GM12878 (cell line): ENCODE results near the gene AP1B1. TPM values are rescaled to one million over a fixed set of nuclear protein-coding genes. Genes with fewer than 3 reads are reported as not detected.

Experiments used
- ATAC-seq: fragments of 200-7000 bp; cut with Tn5 transposase; 3 replicates; pipeline ENCODE4 v1.9.1; 2020; ENCODE audit warnings: mild to moderate bottlenecking, moderate library complexity
- BruUV-seq: library from RNA; stranded (reverse); fragments of 400-500 nt; replicated peaks from 2 replicates; lab custom pipeline; 2021; lab: Mats Ljungman, UMichigan
- CTCF ChIA-PET: fragments of 300-600 bp; sonication (Branson Sonifier 250); formaldehyde crosslinking; extraction: SDS; loops from one replicate; lab custom pipeline; 2021; ENCODE audit warnings: inconsistent platforms; lab: Yijun Ruan, JAX
- POLR2A ChIA-PET: fragments of 350-600 bp; formaldehyde crosslinking; extraction: SDS; loops from one replicate; lab custom pipeline; 2021; ENCODE audit warnings: inconsistent platforms; lab: Charles Lee
- RAD21 ChIA-PET: fragments of 300-600 bp; sonication (Branson Sonifier 250); formaldehyde crosslinking; loops from one replicate; lab custom pipeline; 2023; ENCODE audit warnings: antibody characterized with exemption; ENCODE audit not compliant: unreplicated experiment; lab: Charles Lee
- SMC1A ChIA-PET: fragments of 300-600 bp; sonication (Branson Sonifier 250); formaldehyde crosslinking; loops from one replicate; lab custom pipeline; 2023; ENCODE audit not compliant: unreplicated experiment, uncharacterized antibody; lab: Charles Lee
- DNase-seq: peaks from one replicate; pipeline ENCODE4 v3.0.0-alpha.2; 2011; ENCODE audit warnings: low read depth, low spot score
- FAIRE-seq: peaks from 3 replicates; lab custom pipeline; 2011; peaks lifted over from hg19 to GRCh38; lab: Jason Lieb, UNC
- H2AFZ ChIP-seq: 2 replicates; pipeline ENCODE4 v1.6.0; 2011; ENCODE audit warnings: low read depth, low read length, control low read depth; ENCODE audit not compliant: control insufficient read depth
- H3K27ac ChIP-seq: 2 replicates; pipeline ENCODE4 v1.5.1; 2011; ENCODE audit warnings: control low read depth; ENCODE audit not compliant: control insufficient read depth, insufficient read depth
- H3K27me3 ChIP-seq, 2 experiments: replicated peaks in 1 of 2; 2 replicates each; pipeline versions ENCODE4 v1.6.0 to v1.6.1; 2011; ENCODE audit warnings: low read length in 1 of 2; ENCODE audit not compliant: control insufficient read depth in 2 of 2, insufficient read depth in 2 of 2
- H3K36me3 ChIP-seq, 2 experiments: 2 replicates each; pipeline ENCODE4 v1.5.1; 2011; ENCODE audit warnings: low read length in 1 of 2; ENCODE audit not compliant: control insufficient read depth in 2 of 2, insufficient read depth in 2 of 2
- H3K4me1 ChIP-seq: 2 replicates; pipeline ENCODE4 v1.6.1; 2011; ENCODE audit warnings: mild to moderate bottlenecking, low read length, moderate library complexity, mixed read lengths; ENCODE audit not compliant: control insufficient read depth, insufficient read depth
- H3K4me2 ChIP-seq: 2 replicates; pipeline ENCODE4 v1.6.0; 2011; ENCODE audit warnings: control low read depth; ENCODE audit not compliant: control insufficient read depth, insufficient read depth
- H3K4me3 ChIP-seq: fragments of 200-600 bp; sonication (generic); 2 replicates; pipeline ENCODE4 v1.5.1; 2016
- H3K79me2 ChIP-seq: 2 replicates; pipeline ENCODE4 v1.6.0; 2011; ENCODE audit warnings: low read length; ENCODE audit not compliant: control insufficient read depth, insufficient read depth
- H3K9ac ChIP-seq: 2 replicates; pipeline ENCODE4 v1.8.0; 2011; ENCODE audit warnings: low read length, control low read depth, mixed read lengths; ENCODE audit not compliant: control insufficient read depth, insufficient read depth
- H3K9me3 ChIP-seq: replicated peaks from 3 replicates; pipeline ENCODE4 v1.5.1; 2011; ENCODE audit warnings: mild to moderate bottlenecking, low read length; ENCODE audit not compliant: control insufficient read depth, insufficient read depth
- H4K20me1 ChIP-seq: 2 replicates; pipeline ENCODE4 v1.6.0; 2011; ENCODE audit not compliant: control insufficient read depth, insufficient read depth
- BACH1 ChIP-seq: fragments of 450-650 bp; IDR thresholded peaks from 2 replicates; pipeline ENCODE4 v1.6.1; 2017; ENCODE audit warnings: mild to moderate bottlenecking, borderline replicate concordance
- BMI1 ChIP-seq: fragments of 450-650 bp; IDR thresholded peaks from 2 replicates; pipeline ENCODE4 v1.6.1; 2016; ENCODE audit warnings: mild to moderate bottlenecking, moderate library complexity, borderline replicate concordance
- CTCF ChIP-seq, 3 experiments: IDR thresholded peaks in 2 of 3; conservative IDR thresholded peaks in 1 of 3; 2 replicates each; pipeline ENCODE4 v1.5.1; 2011; ENCODE audit warnings: low read depth in 3 of 3, low read length in 3 of 3, mild to moderate bottlenecking in 3 of 3, control low read depth in 2 of 3, moderate library complexity in 2 of 3, inconsistent platforms in 1 of 3, mixed read lengths in 1 of 3; ENCODE audit not compliant: control insufficient read depth in 2 of 3, insufficient read depth in 1 of 3; ENCODE audit errors: extremely low read depth in 1 of 3
- FOS ChIP-seq: IDR thresholded peaks from 3 replicates; pipeline ENCODE4 v1.6.1; 2011; ENCODE audit warnings: borderline replicate concordance; ENCODE audit not compliant: insufficient read length; ENCODE audit errors: extremely low read depth
- IKZF2 ChIP-seq, 2 experiments: fragments of 450-650 bp; IDR thresholded peaks; 2 replicates each; pipeline ENCODE4 v1.6.1; 2017; ENCODE audit warnings: mild to moderate bottlenecking in 2 of 2, moderate library complexity in 2 of 2
- RELA ChIP-seq: fragments of 450-650 bp; IDR thresholded peaks from 2 replicates; pipeline ENCODE4 v1.8.0; 2014; ENCODE audit warnings: borderline replicate concordance; ENCODE audit not compliant: partially characterized antibody
- SMC3 ChIP-seq: IDR thresholded peaks from 2 replicates; pipeline ENCODE4 v1.6.1; 2011; ENCODE audit warnings: low read length, improper control_type of control experiment, borderline replicate concordance
- YY1 ChIP-seq: IDR thresholded peaks from 2 replicates; pipeline ENCODE4 v1.6.1; 2011; ENCODE audit warnings: low read depth, mild to moderate bottlenecking, low read length
- ZNF217 ChIP-seq: fragments of 450-650 bp; IDR thresholded peaks from 2 replicates; pipeline ENCODE4 v1.6.1; 2017; ENCODE audit warnings: antibody characterized with exemption, mild to moderate bottlenecking
- WGBS: methylation state at CpG from one replicate; pipeline ENCODE4 v1.1.6; 2016; ENCODE audit warnings: low lambda C conversion rate; ENCODE audit not compliant: insufficient replicate concordance, insufficient coverage; ENCODE audit errors: missing lambda C conversion rate; 5-methylcytosine and 5-hydroxymethylcytosine counted together
- in situ Hi-C: fragments of 300-500 bp; cut with MboI; formaldehyde crosslinking; loops from 9 replicates; pipeline ENCODE4 v1.14.3; 2018; ENCODE audit warnings: mixed read lengths
- intact Hi-C: fragments of 100-400 bp; cut with micrococcal nuclease; formaldehyde crosslinking; loops from one replicate; pipeline ENCODE4 v1.14.2; 2022; ENCODE audit not compliant: unreplicated experiment
- polyA plus RNA-seq, 11 experiments: library from polyadenylated mRNA; depleted of rRNA in 4 of 11; unstranded in 6 of 11; stranded (reverse) in 5 of 11; fragments of >200 nt; fragmentation: Nextera tagmentation in 4 of 11; fragmentation: Illumina TruSeq in 1 of 11; extraction: Ambion mirVana in 4 of 11; extraction: Trizol in 1 of 11; gene quantifications; 1 replicate in 1 of 11; 2 replicates in 10 of 11; pipeline versions ENCODE4 v1.2.1 to v1.2.3, GENCODE V29; 2011 to 2016; ENCODE audit warnings: inconsistent platforms in 2 of 11, missing spikeins in 2 of 11, low read depth in 1 of 11
- total RNA-seq, 4 experiments: library from RNA; depleted of rRNA in 3 of 4; stranded (reverse); fragments of >200 nt in 3 of 4; fragmentation: Illumina TruSeq in 1 of 4; extraction: Trizol in 1 of 4; gene quantifications; 2 replicates each; pipeline versions ENCODE4 v1.2.1 to v1.2.3, GENCODE V29; 2013 to 2021
- TF ChIP-seq, protein P1 (sequence below): fragments of 450-650 bp; IDR thresholded peaks from 2 replicates; pipeline ENCODE4 v1.6.1; 2016; ENCODE audit warnings: mild to moderate bottlenecking
- TF ChIP-seq, protein P2 (sequence below): fragments of 450-650 bp; IDR thresholded peaks from 2 replicates; pipeline ENCODE4 v1.6.1; 2017; ENCODE audit warnings: antibody characterized with exemption, mild to moderate bottlenecking, moderate library complexity

The AP1B1 gene
- total and polyA plus RNA-seq, 10 of the 15 experiments (the other 5 are each of a cell fraction or from before 2014, with no cell fraction given) = 2.1 to 98.6 (median 57.8) TPM

GRCh38 chr22:29325356-29325755, 63.0 kb downstream of the AP1B1 start:
- in situ Hi-C loops = no loop called here

DNA sequence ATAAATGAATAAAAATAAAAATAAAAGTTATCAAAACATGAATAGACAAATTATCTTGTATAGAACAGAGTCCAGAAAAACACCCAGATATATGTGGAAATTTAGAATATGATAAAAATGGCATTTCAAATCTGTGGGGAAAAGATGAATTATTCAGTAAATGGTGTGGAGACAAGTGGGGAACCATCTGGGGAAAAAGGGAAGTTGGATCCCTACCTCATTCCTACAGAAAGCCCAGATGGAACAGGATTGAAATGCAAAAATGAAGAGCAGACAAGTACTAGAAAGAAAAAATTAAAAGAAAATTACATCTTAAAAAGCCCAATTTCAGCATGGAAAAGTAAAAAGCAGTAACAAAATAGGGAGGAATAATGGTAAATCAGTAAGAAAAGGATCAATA, 64.7 kb downstream of the AP1B1 start:
- no peaks in the 10 kb centered on the region for H3K9me3 ChIP-seq
- RAD21 ChIA-PET = no interaction called here
- TF ChIP-seq SMC3 = no peak
- TF ChIP-seq ZNF217 = no peak
- TF ChIP-seq BACH1 = no peak
- TF ChIP-seq, protein P1, sequence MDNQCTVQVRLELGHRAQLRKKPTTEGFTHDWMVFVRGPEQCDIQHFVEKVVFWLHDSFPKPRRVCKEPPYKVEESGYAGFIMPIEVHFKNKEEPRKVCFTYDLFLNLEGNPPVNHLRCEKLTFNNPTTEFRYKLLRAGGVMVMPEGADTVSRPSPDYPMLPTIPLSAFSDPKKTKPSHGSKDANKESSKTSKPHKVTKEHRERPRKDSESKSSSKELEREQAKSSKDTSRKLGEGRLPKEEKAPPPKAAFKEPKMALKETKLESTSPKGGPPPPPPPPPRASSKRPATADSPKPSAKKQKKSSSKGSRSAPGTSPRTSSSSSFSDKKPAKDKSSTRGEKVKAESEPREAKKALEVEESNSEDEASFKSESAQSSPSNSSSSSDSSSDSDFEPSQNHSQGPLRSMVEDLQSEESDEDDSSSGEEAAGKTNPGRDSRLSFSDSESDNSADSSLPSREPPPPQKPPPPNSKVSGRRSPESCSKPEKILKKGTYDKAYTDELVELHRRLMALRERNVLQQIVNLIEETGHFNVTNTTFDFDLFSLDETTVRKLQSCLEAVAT = no peak
- TF ChIP-seq CTCF (IDR thresholded peaks at IDR 0.05 in 2 of 3, conservative IDR thresholded peaks at IDR 0.05 in 1 of 3; ENCODE audit: control insufficient read depth in 2 of 3, extremely low read depth in 1 of 3, insufficient read depth in 1 of 3, low read depth in 3 of 3, low read length in 3 of 3) = no peak
- TF ChIP-seq, protein P2, sequence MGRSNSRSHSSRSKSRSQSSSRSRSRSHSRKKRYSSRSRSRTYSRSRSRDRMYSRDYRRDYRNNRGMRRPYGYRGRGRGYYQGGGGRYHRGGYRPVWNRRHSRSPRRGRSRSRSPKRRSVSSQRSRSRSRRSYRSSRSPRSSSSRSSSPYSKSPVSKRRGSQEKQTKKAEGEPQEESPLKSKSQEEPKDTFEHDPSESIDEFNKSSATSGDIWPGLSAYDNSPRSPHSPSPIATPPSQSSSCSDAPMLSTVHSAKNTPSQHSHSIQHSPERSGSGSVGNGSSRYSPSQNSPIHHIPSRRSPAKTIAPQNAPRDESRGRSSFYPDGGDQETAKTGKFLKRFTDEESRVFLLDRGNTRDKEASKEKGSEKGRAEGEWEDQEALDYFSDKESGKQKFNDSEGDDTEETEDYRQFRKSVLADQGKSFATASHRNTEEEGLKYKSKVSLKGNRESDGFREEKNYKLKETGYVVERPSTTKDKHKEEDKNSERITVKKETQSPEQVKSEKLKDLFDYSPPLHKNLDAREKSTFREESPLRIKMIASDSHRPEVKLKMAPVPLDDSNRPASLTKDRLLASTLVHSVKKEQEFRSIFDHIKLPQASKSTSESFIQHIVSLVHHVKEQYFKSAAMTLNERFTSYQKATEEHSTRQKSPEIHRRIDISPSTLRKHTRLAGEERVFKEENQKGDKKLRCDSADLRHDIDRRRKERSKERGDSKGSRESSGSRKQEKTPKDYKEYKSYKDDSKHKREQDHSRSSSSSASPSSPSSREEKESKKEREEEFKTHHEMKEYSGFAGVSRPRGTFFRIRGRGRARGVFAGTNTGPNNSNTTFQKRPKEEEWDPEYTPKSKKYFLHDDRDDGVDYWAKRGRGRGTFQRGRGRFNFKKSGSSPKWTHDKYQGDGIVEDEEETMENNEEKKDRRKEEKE = no peak
- no peak for TF ChIP-seq FOS

More at GRCh38 chr22:29325356-29325755, 63.0 kb downstream of the AP1B1 start:
- Histone ChIP-seq H3K79me2 (no peaks in the 10 kb centered on the region), H3K4me3 (no peak overlapping the region), H3K4me1 (no peaks in the 10 kb centered on the region), H3K9me3 (no peaks in the 10 kb centered on the region), H2AFZ (no peak overlapping the region), H3K9ac (no peak overlapping the region), H3K27me3 (no peaks in the 10 kb centered on the region), H3K36me3 (peaks cover 3 to 31% of the 10 kb centered on the region in 2 experiments; a peak in 3 of 4 replicates), H4K20me1 (no peaks in the 10 kb centered on the region), H3K4me2 (no peak overlapping the region), H3K27ac (no peak overlapping the region)
- no peak for FAIRE-seq
- ChIA-PET POLR2A (no interaction called here), SMC1A (no interaction called here), CTCF (no interaction called here), RAD21 (no interaction called here)
- no peak for ATAC-seq
- no TSS peak for BruUV-seq
- WGBS = 86% methylated on average over 8 of the region's 8 CpGs
- no peak for TF ChIP-seq IKZF2 (IDR thresholded peaks at IDR 0.05)
- TF ChIP-seq BMI1 = no peak
- TF ChIP-seq YY1 = no peak
- no peak for TF ChIP-seq RELA
- intact Hi-C loops = no loop called here
- no peak for DNase-seq

More for the DNA sequence above, 64.7 kb downstream of the AP1B1 start:
- POLR2A ChIA-PET = no interaction called here
- CTCF ChIA-PET = no interaction called here
- Histone ChIP-seq H4K20me1 (no peaks in the 10 kb centered on the region), H3K9ac (no peak overlapping the region), H3K27me3 (no peaks in the 10 kb centered on the region), H3K36me3 (peaks cover 0 to 21% of the 10 kb centered on the region in 2 experiments; a peak in 2 of 4 replicates), H3K4me1 (no peaks in the 10 kb centered on the region), H2AFZ (no peak overlapping the region), H3K4me2 (no peak overlapping the region), H3K27ac (no peak overlapping the region), H3K79me2 (no peaks in the 10 kb centered on the region), H3K4me3 (no peak overlapping the region)
- ATAC-seq (no peak), FAIRE-seq (no peak), DNase-seq (no peak)
- intact Hi-C loops = no loop called here
- BruUV-seq = no TSS peak
- in situ Hi-C loops = no loop called here
- SMC1A ChIA-PET = no interaction called here
